Smooth muscle cell (in vitro differentiated cells): ENCODE data around the gene FBXL7. TPM values are rescaled to one million over a fixed set of nuclear protein-coding genes. Genes with fewer than 3 reads are reported as not detected.

Source experiments
- DNase-seq: peaks from one replicate; lab custom pipeline; 2025; ENCODE audit not compliant: unreplicated experiment; lab: John Stamatoyannopoulos, UW
- H2AFZ ChIP-seq: fragments of 200-600 bp; sonication (generic); 2 replicates; pipeline ENCODE4 v1.6.0; 2016; ENCODE audit warnings: antibody characterized with exemption, low read depth, mild to moderate bottlenecking
- H3F3A ChIP-seq: fragments of 200-600 bp; sonication (generic); 2 replicates; pipeline ENCODE4 v1.6.0; 2017; ENCODE audit warnings: antibody characterized with exemption, low read depth
- H3K27ac ChIP-seq: fragments of 200-600 bp; sonication (generic); 2 replicates; pipeline ENCODE4 v1.5.1; 2016; ENCODE audit warnings: low read depth, mild to moderate bottlenecking
- H3K27me3 ChIP-seq: fragments of 200-600 bp; sonication (generic); 2 replicates; pipeline ENCODE4 v1.6.1; 2016; ENCODE audit warnings: low read depth, mild to moderate bottlenecking
- H3K36me3 ChIP-seq: fragments of 200-600 bp; sonication (generic); 2 replicates; pipeline ENCODE4 v1.5.1; 2016; ENCODE audit warnings: low read depth
- H3K4me1 ChIP-seq: fragments of 200-600 bp; sonication (generic); 2 replicates; pipeline ENCODE4 v1.5.1; 2016; ENCODE audit warnings: low read depth
- H3K4me2 ChIP-seq: fragments of 200-600 bp; sonication (generic); 2 replicates; pipeline ENCODE4 v1.6.0; 2016; ENCODE audit warnings: mild to moderate bottlenecking
- H3K4me3 ChIP-seq: fragments of 200-600 bp; sonication (generic); 2 replicates; pipeline ENCODE4 v1.5.1; 2016; ENCODE audit warnings: mild to moderate bottlenecking
- H3K79me2 ChIP-seq: fragments of 200-600 bp; sonication (generic); 2 replicates; pipeline ENCODE4 v1.6.0; 2016; ENCODE audit warnings: low read depth, mild to moderate bottlenecking
- H3K9ac ChIP-seq: fragments of 200-600 bp; sonication (generic); 2 replicates; pipeline ENCODE4 v1.6.0; 2016; ENCODE audit warnings: low read depth
- H3K9me3 ChIP-seq: fragments of 200-600 bp; sonication (generic); replicated peaks from 2 replicates; pipeline ENCODE4 v1.5.1; 2016; ENCODE audit warnings: low read depth
- H4K20me1 ChIP-seq: fragments of 200-600 bp; sonication (generic); 2 replicates; pipeline ENCODE4 v1.6.0; 2016; ENCODE audit warnings: low read depth
- CTCF ChIP-seq: fragments of 200-600 bp; sonication (generic); IDR thresholded peaks from 2 replicates; pipeline ENCODE4 v1.5.1; 2017; ENCODE audit warnings: borderline replicate concordance, mild to moderate bottlenecking, antibody characterized with exemption; ENCODE audit not compliant: insufficient read depth, poor library complexity, severe bottlenecking
- WGBS: methylation state at CpG from one replicate; pipeline ENCODE4 v1.1.7; 2016; ENCODE audit warnings: low lambda C conversion rate; 5-methylcytosine and 5-hydroxymethylcytosine counted together
- polyA plus RNA-seq: library from polyadenylated mRNA; unstranded; fragments of >200 nt; fragmentation: Nextera tagmentation; extraction: Ambion mirVana; gene quantifications from 2 replicates; pipeline ENCODE4 v1.2.1, GENCODE V29; 2016
- total RNA-seq: library from RNA; depleted of rRNA; stranded (reverse); fragments of >200 nt; gene quantifications from 2 replicates; pipeline ENCODE4 v1.2.3, GENCODE V29; 2014

FBXL7 gene
- total and polyA plus RNA-seq, 2 experiments from 2014 or later: 20.2 to 21.0 TPM

GRCh38 chr5:15774632-15775031 lies 274.7 kb downstream of the FBXL7 start:
- peaks cover 34% of the 10 kb centered on the region for H3K79me2 ChIP-seq
- no peaks in the 10 kb centered on the region for H3K4me1 ChIP-seq
- H3K9ac ChIP-seq: no peak overlapping the region
- no peak overlapping the region for H3K4me2 ChIP-seq
- no peaks in the 10 kb centered on the region for H3F3A ChIP-seq
- TF ChIP-seq CTCF: no peak
- H3K27ac ChIP-seq: no peak overlapping the region
- peaks cover 95% of the 10 kb centered on the region for H4K20me1 ChIP-seq
- 81% methylated on average over 2 of the region's 2 CpGs for whole genome bisulfite sequencing
- no peaks in the 10 kb centered on the region for H3K27me3 ChIP-seq
- no peaks in the 10 kb centered on the region for H3K9me3 ChIP-seq
- no peak for DNase-seq
- H3K36me3 ChIP-seq: no peaks in the 10 kb centered on the region
- H3K4me3 ChIP-seq: no peak overlapping the region
- H2AFZ ChIP-seq: no peak overlapping the region

GRCh38 chr5:15776346-15776745 lies 276.4 kb downstream of the FBXL7 start:
- H3K36me3 ChIP-seq: no peaks in the 10 kb centered on the region
- H3K4me1 ChIP-seq: no peaks in the 10 kb centered on the region
- no peak for DNase-seq
- no peak for TF ChIP-seq CTCF
- no peaks in the 10 kb centered on the region for H3F3A ChIP-seq
- WGBS: 96% methylated on average over 2 of the region's 2 CpGs
- no peak overlapping the region for H3K4me2 ChIP-seq
- H3K27ac ChIP-seq: no peak overlapping the region
- peaks cover 94% of the 10 kb centered on the region for H4K20me1 ChIP-seq
- no peaks in the 10 kb centered on the region for H3K27me3 ChIP-seq
- no peak overlapping the region for H3K9ac ChIP-seq
- H3K79me2 ChIP-seq: peaks cover 33% of the 10 kb centered on the region
- no peak overlapping the region for H2AFZ ChIP-seq
- H3K9me3 ChIP-seq: no peaks in the 10 kb centered on the region
- H3K4me3 ChIP-seq: no peak overlapping the region

GRCh38 chr5:15783734-15784133 lies 283.8 kb downstream of the FBXL7 start:
- DNase-seq: no peak
- H3K79me2 ChIP-seq: peaks cover 22% of the 10 kb centered on the region
- H3K27me3 ChIP-seq: no peaks in the 10 kb centered on the region
- H3K36me3 ChIP-seq: no peaks in the 10 kb centered on the region
- no peak overlapping the region for H2AFZ ChIP-seq
- TF ChIP-seq CTCF: no peak
- no peaks in the 10 kb centered on the region for H3K9me3 ChIP-seq
- H4K20me1 ChIP-seq: peaks cover 92% of the 10 kb centered on the region
- H3F3A ChIP-seq: peaks cover 5% of the 10 kb centered on the region
- no peak overlapping the region for H3K27ac ChIP-seq
- no peak overlapping the region for H3K9ac ChIP-seq
- no peak overlapping the region for H3K4me3 ChIP-seq
- H3K4me1 ChIP-seq: no peaks in the 10 kb centered on the region
- no peak overlapping the region for H3K4me2 ChIP-seq

- TF ChIP-seq CTCF: no peak
- H3K9ac ChIP-seq: no peak overlapping the region
- no peaks in the 10 kb centered on the region for H3K4me1 ChIP-seq
- H3K36me3 ChIP-seq: no peaks in the 10 kb centered on the region
- no peak overlapping the region for H3K4me2 ChIP-seq
- H3K4me3 ChIP-seq: no peak overlapping the region
- H3K27me3 ChIP-seq: no peaks in the 10 kb centered on the region
- peaks cover 95% of the 10 kb centered on the region for H4K20me1 ChIP-seq
- WGBS: 31% methylated on average over 5 of the region's 5 CpGs
- H3F3A ChIP-seq: peaks cover 5% of the 10 kb centered on the region
- DNase-seq: no peak
- H2AFZ ChIP-seq: no peak overlapping the region
- no peaks in the 10 kb centered on the region for H3K9me3 ChIP-seq
- peaks cover 19% of the 10 kb centered on the region for H3K79me2 ChIP-seq
- no peak overlapping the region for H3K27ac ChIP-seq
Observed at GRCh38 chr5:15785531-15785981, 285.6 kb downstream of the FBXL7 start.
